CD4-positive, CD25-positive, alpha-beta regulatory T cell (primary cell): ENCODE data around the gene FAM50B. TPM values are rescaled to one million over a fixed set of nuclear protein-coding genes. Genes with fewer than 3 reads are reported as not detected.

Experiments
- ATAC-seq, 2 donors: fragments of 150-1000 bp; cut with Tn5 transposase; one replicate each; pipeline ENCODE4 v1.10.0; 2021; ENCODE audit warnings: low read depth in 2 of 2, moderate number of reproducible peaks in 2 of 2, moderate library complexity in 1 of 2
- DNase-seq, 3 donors: peaks; one replicate each; pipeline versions ENCODE4 v3.0.0 to v3.0.0-alpha.2; 2012 to 2022; ENCODE audit warnings: mixed read lengths in 1 of 3
- H3K27ac ChIP-seq: one replicate; pipeline ENCODE4 v1.7.0; 2013; ENCODE audit warnings: mild to moderate bottlenecking, low read length; ENCODE audit not compliant: insufficient read depth, poor library complexity, severe bottlenecking
- H3K27me3 ChIP-seq: one replicate; pipeline ENCODE4 v1.7.0; 2013; ENCODE audit warnings: low read length; ENCODE audit not compliant: control insufficient read depth, insufficient read depth
- H3K36me3 ChIP-seq: one replicate; pipeline ENCODE4 v1.7.0; 2013; ENCODE audit warnings: mild to moderate bottlenecking, low read length, moderate library complexity; ENCODE audit not compliant: control insufficient read depth, insufficient read depth
- H3K4me1 ChIP-seq: 2 replicates; pipeline ENCODE4 v1.7.0; 2013; ENCODE audit warnings: mild to moderate bottlenecking, low read length; ENCODE audit not compliant: insufficient read depth, control insufficient read depth, poor library complexity, severe bottlenecking
- H3K4me3 ChIP-seq: one replicate; pipeline ENCODE4 v1.7.0; 2013; ENCODE audit warnings: low read depth, mild to moderate bottlenecking, low read length, moderate library complexity
- H3K9me3 ChIP-seq, 2 experiments: 1 replicate in 1 of 2; 2 replicates in 1 of 2; pipeline ENCODE4 v1.7.0; 2013; ENCODE audit warnings: low read length in 2 of 2, mild to moderate bottlenecking in 1 of 2, moderate library complexity in 1 of 2; ENCODE audit not compliant: control insufficient read depth in 2 of 2
- H3K27ac Mint-ChIP-seq, 3 donors: one replicate each; pipeline ENCODE4 v1.8.0; 2020 to 2022; ENCODE audit warnings: mild to moderate bottlenecking in 3 of 3, mixed read lengths in 3 of 3, moderate library complexity in 2 of 3
- H3K27me3 Mint-ChIP-seq: one replicate; pipeline ENCODE4 v1.8.0; 2022; ENCODE audit warnings: mild to moderate bottlenecking, mixed read lengths
- H3K36me3 Mint-ChIP-seq: one replicate; pipeline ENCODE4 v1.8.0; 2020; ENCODE audit warnings: mixed read lengths
- H3K4me1 Mint-ChIP-seq, 4 donors: one replicate each; pipeline ENCODE4 v1.8.0; 2020 to 2022; ENCODE audit warnings: mixed read lengths in 4 of 4, mild to moderate bottlenecking in 1 of 4
- H3K4me3 Mint-ChIP-seq, 4 donors: one replicate each; pipeline ENCODE4 v1.8.0; 2020 to 2022; ENCODE audit warnings: mild to moderate bottlenecking in 4 of 4, mixed read lengths in 4 of 4, moderate library complexity in 3 of 4
- H3K9me3 Mint-ChIP-seq, 7 donors: one replicate each; pipeline ENCODE4 v1.8.0; 2020 to 2022; ENCODE audit warnings: mixed read lengths in 7 of 7, mild to moderate bottlenecking in 3 of 7, moderate library complexity in 2 of 7
- polyA plus RNA-seq, 4 donors: library from polyadenylated mRNA; unstranded; fragments of 300-500 nt; fragmentation: Illumina TruSeq; gene quantifications; one replicate each; pipeline ENCODE4 v1.2.3, GENCODE V29; 2021
- total RNA-seq: library from RNA; stranded (reverse); gene quantifications from one replicate; pipeline ENCODE4 v1.2.3, GENCODE V29; 2022

The FAM50B gene
- total and polyA plus RNA-seq, 5 donors from 2014 or later = 6.0 to 23.8 (median 21.1) TPM

DNA sequence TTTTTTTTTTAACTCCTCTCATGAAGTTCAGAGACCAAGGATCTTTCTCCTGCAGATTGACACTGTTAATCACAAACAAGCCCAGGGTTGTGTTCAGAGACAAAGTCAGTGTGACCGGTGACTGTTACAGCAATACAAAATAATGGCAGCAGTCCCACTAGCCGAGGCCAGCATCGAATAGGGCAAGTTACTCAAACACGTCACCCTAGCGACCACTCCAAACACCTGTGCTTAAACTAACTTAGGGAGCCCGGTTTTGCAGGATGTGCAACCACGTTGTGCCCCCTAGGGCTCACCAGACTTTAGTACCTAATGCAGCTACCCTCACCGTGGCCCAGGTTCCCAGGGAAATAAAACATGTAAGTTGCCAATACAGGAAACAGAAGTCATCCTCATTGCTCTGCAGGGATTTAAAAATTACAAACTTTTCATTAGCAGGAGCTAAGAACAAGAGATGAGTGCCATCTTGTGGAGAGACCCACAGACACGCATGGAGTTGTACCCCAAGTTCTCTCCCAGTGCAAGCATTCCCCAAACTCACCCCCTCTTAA, 38.1 kb downstream of the FAM50B start:
- Mint-ChIP-seq H3K27me3 (peaks cover 5% of the 10 kb centered on the region), H3K27ac (peak overlapping the region in 1 of 3 donors; percentile 52), H3K36me3 (no peaks in the 10 kb centered on the region), H3K4me1 (no peaks in the 10 kb centered on the region), H3K9me3 (peaks cover 0 to 1% (median 0%) of the 10 kb centered on the region in 7 donors), H3K4me3 (no peak overlapping the region)
- no peaks in the 10 kb centered on the region for H3K4me1 ChIP-seq
- no peaks in the 10 kb centered on the region for H3K27me3 ChIP-seq
- H3K27ac ChIP-seq = no peak overlapping the region
- no peaks in the 10 kb centered on the region for H3K36me3 ChIP-seq
- no peaks in the 10 kb centered on the region for H3K9me3 ChIP-seq
- peak in 1 of 3 donors; percentile 34 for DNase-seq
- no peak overlapping the region for H3K4me3 ChIP-seq
- ATAC-seq = no peak

DNA sequence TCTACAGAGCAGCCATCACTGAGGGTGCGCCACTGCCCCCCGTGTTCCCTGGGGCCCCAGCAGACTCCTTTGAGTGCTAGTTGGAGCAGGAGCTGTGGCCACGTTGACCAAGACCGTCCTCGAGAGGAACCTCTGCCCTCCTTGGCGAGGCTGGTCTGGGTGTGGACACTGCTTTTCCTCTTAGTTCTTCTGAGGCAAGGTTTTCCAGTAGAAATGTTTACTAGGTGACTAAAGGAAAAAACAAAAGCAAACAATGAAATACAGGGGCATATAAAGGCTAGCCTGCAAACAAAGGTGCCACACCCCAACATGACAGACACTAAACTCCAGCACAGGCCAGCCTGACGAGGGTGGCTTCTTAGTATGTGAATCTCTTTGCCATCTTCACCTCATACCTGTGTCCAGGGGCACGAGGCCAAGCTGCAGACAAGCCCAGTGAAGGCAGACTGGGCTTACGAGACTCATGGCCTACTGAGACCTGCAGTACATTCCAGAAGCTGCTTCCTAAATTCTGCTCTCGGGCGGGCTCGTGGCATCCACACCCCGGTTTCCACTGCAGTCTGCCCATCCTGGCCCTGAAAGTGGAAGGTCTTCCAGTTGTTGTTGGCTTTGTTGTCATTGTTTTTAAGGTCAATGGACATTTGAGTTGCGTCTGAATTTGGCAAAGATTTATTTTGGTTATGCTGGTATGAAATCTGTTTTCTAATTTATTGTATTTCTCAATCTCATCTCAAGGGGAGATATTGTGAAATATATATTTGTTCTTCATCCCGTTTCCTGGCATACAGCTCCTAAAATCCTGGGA, 39.2 kb downstream of the FAM50B start:
- Mint-ChIP-seq H3K27me3 (peaks cover 5% of the 10 kb centered on the region), H3K36me3 (no peaks in the 10 kb centered on the region), H3K4me3 (no peak overlapping the region), H3K4me1 (no peaks in the 10 kb centered on the region), H3K27ac (no peak overlapping the region), H3K9me3 (peaks cover 0 to 1% (median 0%) of the 10 kb centered on the region in 7 donors)
- DNase-seq (no peak), ATAC-seq (no peak)
- Histone ChIP-seq H3K27ac (no peak overlapping the region), H3K4me1 (no peaks in the 10 kb centered on the region), H3K4me3 (no peak overlapping the region), H3K9me3 (no peaks in the 10 kb centered on the region), H3K36me3 (no peaks in the 10 kb centered on the region), H3K27me3 (no peaks in the 10 kb centered on the region)

DNA sequence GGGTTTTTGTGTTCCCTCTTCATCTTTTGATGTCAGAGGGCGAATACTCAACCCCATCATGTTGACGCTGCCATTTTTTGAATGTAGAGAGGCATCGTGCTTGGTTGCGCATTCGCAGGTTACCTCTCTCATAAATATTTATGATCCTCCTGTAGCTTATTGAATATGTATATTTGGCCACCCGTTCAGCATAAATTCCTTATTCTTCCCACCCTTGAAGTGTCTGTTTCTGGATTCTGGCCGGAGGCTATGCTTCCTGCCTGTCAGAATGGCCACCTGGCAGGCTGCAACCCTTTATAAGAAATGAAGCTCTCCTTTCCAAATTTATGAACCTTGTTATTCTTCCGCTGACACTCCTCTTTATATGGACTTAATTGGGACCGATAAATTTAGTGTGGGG, 40.9 kb downstream of the FAM50B start:
- Mint-ChIP-seq H3K4me1 (no peaks in the 10 kb centered on the region), H3K27ac (no peak overlapping the region), H3K4me3 (no peak overlapping the region), H3K36me3 (no peaks in the 10 kb centered on the region), H3K27me3 (no peaks in the 10 kb centered on the region), H3K9me3 (peaks cover 0 to 1% (median 0%) of the 10 kb centered on the region in 7 donors)
- Histone ChIP-seq H3K27me3 (no peaks in the 10 kb centered on the region), H3K36me3 (no peaks in the 10 kb centered on the region), H3K9me3 (no peaks in the 10 kb centered on the region), H3K4me3 (no peak overlapping the region), H3K27ac (no peak overlapping the region), H3K4me1 (no peaks in the 10 kb centered on the region)
- DNase-seq (no peak), ATAC-seq (no peak)

DNA sequence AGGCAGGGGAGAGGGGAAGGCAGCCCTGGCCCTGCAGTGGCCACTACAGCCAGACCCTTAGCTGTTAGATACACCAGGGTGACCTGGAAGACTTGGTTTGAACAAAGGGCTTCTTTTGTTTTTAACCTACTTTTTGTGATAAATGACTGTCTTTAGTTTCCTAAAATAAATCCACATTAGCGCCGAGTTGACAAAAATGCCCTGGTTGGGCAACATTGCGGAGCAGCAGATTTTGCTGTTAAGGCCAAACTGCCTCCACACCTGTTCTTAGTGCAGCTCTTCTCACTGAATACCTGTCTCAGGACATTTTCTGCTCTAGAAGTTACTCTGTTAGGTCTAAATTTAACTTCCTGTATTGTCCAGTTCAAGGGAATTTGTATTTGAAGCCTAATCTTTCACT, 42.7 kb downstream of the FAM50B start:
- no peaks in the 10 kb centered on the region for H3K36me3 ChIP-seq
- Mint-ChIP-seq H3K4me1 (no peaks in the 10 kb centered on the region), H3K4me3 (no peak overlapping the region), H3K9me3 (peaks cover 0 to 1% (median 0%) of the 10 kb centered on the region in 7 donors), H3K27ac (no peak overlapping the region), H3K27me3 (no peaks in the 10 kb centered on the region), H3K36me3 (no peaks in the 10 kb centered on the region)
- no peak overlapping the region for H3K4me3 ChIP-seq
- H3K9me3 ChIP-seq = no peaks in the 10 kb centered on the region
- H3K4me1 ChIP-seq = no peaks in the 10 kb centered on the region
- no peak overlapping the region for H3K27ac ChIP-seq
- ATAC-seq (no peak), DNase-seq (no peak)
- H3K27me3 ChIP-seq = no peaks in the 10 kb centered on the region

DNA sequence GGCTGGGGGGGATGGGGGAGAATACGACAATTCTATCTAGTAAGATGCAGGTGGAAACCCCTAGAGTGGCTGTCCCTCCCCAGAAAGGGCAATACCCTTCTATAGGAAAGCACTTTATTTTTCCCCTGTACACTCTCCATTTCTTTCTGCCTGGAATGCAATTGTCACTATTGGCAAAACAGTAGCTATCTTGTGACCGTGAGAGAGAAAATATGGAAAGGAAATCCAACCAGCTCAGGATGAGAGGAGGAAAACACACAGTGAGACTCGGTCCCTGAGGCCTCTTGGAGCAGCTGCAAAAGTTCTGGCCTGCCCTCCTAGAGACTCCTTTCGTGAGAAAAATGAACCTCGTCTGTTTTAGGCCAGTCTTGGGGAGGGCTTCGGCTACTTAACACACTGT, 43.4 kb downstream of the FAM50B start:
- Histone ChIP-seq H3K27me3 (no peaks in the 10 kb centered on the region), H3K27ac (no peak overlapping the region), H3K4me3 (no peak overlapping the region), H3K4me1 (no peaks in the 10 kb centered on the region), H3K9me3 (no peaks in the 10 kb centered on the region), H3K36me3 (no peaks in the 10 kb centered on the region)
- ATAC-seq (no peak), DNase-seq (no peak)
- Mint-ChIP-seq H3K9me3 (peaks cover 0 to 1% (median 0%) of the 10 kb centered on the region in 7 donors), H3K4me1 (no peaks in the 10 kb centered on the region), H3K4me3 (no peak overlapping the region), H3K36me3 (no peaks in the 10 kb centered on the region), H3K27ac (no peak overlapping the region), H3K27me3 (no peaks in the 10 kb centered on the region)

DNA sequence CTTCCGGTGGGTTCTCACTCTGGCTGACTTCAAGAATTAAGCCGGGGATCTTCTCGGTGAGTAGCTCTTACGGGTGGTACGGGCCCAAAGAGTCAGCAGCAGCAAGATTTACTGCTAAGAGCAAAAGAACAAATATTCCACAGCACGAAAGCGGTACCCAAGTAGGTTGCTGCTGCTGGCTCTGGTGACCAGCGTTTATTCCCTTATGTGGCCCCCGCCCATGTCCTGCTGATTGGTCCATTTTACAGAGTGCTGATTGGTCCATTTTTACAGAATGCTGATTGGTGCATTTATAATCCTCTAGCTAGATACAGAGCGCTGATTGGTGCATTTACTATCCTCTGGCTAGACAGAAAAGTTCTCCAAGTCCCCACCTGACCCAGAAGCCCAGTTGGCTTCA, 44.3 kb downstream of the FAM50B start:
- H3K4me1 Mint-ChIP-seq = no peaks in the 10 kb centered on the region
- H3K9me3 ChIP-seq = no peaks in the 10 kb centered on the region
- ATAC-seq (no peak), DNase-seq (no peak)
- no peaks in the 10 kb centered on the region for H3K27me3 Mint-ChIP-seq
- H3K27me3 ChIP-seq = no peaks in the 10 kb centered on the region
- H3K27ac Mint-ChIP-seq = no peak overlapping the region
- peaks cover 0 to 1% (median 0%) of the 10 kb centered on the region in 7 donors for H3K9me3 Mint-ChIP-seq
- H3K27ac ChIP-seq = no peak overlapping the region
- H3K4me1 ChIP-seq = no peaks in the 10 kb centered on the region
- H3K36me3 Mint-ChIP-seq = no peaks in the 10 kb centered on the region
- no peaks in the 10 kb centered on the region for H3K36me3 ChIP-seq
- no peak overlapping the region for H3K4me3 ChIP-seq
- no peak overlapping the region for H3K4me3 Mint-ChIP-seq

DNA sequence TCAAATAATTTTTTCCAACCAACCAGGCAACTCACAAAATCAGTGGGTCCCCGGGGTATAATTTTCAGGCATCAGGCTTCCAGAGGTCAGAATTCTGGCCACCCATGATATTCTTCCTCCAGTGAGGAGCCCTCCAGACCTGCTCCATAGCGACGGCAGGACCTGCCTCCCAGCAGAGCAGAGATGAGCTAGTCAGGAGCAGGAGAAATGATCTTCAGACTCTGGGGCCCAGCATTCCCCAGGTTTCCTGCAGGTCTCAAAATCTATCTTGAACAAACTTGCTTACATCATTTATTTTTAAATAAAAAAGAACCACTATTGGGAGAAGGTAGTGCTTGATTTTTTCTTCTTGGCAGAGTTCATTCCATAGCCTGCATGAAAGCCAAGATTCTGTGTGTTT, 44.7 kb downstream of the FAM50B start:
- H3K36me3 Mint-ChIP-seq = no peaks in the 10 kb centered on the region
- Histone ChIP-seq H3K9me3 (no peaks in the 10 kb centered on the region), H3K27ac (no peak overlapping the region), H3K27me3 (no peaks in the 10 kb centered on the region), H3K36me3 (no peaks in the 10 kb centered on the region), H3K4me3 (no peak overlapping the region), H3K4me1 (no peaks in the 10 kb centered on the region)
- no peaks in the 10 kb centered on the region for H3K9me3 Mint-ChIP-seq
- no peaks in the 10 kb centered on the region for H3K4me1 Mint-ChIP-seq
- no peak overlapping the region for H3K27ac Mint-ChIP-seq
- no peak overlapping the region for H3K4me3 Mint-ChIP-seq
- H3K27me3 Mint-ChIP-seq = no peaks in the 10 kb centered on the region
- DNase-seq = no peak
- ATAC-seq = no peak
